H1 (cell line): ENCODE results near the gene AKR1B1.

Experiments used
- ATF3 ChIP-seq: IDR thresholded peaks from 2 replicates; pipeline ENCODE4 v1.6.1; 2011; ENCODE audit warnings: low read depth, mild to moderate bottlenecking, low read length; ENCODE audit not compliant: insufficient read depth
- CTCF ChIP-seq, 3 experiments: IDR thresholded peaks; 1 replicate in 2 of 3; 2 replicates in 1 of 3; pipeline versions ENCODE4 v1.5.1 to v1.6.1; 2011; ENCODE audit warnings: low read length in 3 of 3, mild to moderate bottlenecking in 3 of 3, inconsistent platforms in 2 of 3, low read depth in 1 of 3, moderate library complexity in 1 of 3; ENCODE audit not compliant: insufficient read depth in 1 of 3; ENCODE audit errors: control extremely low read depth in 1 of 3
- EZH2 ChIP-seq: fragments of 200-600 bp; sonication (generic); IDR thresholded peaks from 2 replicates; pipeline ENCODE4 v1.7.1; 2012; ENCODE audit warnings: low read depth, mild to moderate bottlenecking, moderate library complexity, low read length, inconsistent platforms; ENCODE audit not compliant: severe bottlenecking
- HDAC2 ChIP-seq, 2 experiments: fragments of 300-600 bp in 1 of 2; sonication (generic) in 1 of 2; IDR thresholded peaks; 2 replicates each; pipeline ENCODE4 v1.6.1; 2011 to 2012; ENCODE audit warnings: low read depth in 2 of 2, low read length in 2 of 2, mild to moderate bottlenecking in 2 of 2, moderate library complexity in 2 of 2, borderline replicate concordance in 1 of 2, inconsistent platforms in 1 of 2
- JUN ChIP-seq: IDR thresholded peaks from 2 replicates; pipeline ENCODE4 v1.6.1; 2011; ENCODE audit warnings: low read depth, mild to moderate bottlenecking, improper control_type of control experiment, low read length
- JUND ChIP-seq: IDR thresholded peaks from 2 replicates; pipeline ENCODE4 v1.6.1; 2011; ENCODE audit warnings: mild to moderate bottlenecking, improper control_type of control experiment, low read length
- PHF8 ChIP-seq: fragments of 200-600 bp; sonication (generic); conservative IDR thresholded peaks from 2 replicates; pipeline ENCODE4 v1.7.1; 2012; ENCODE audit warnings: low read depth, mild to moderate bottlenecking, inconsistent platforms, low read length, moderate library complexity
- POLR2A ChIP-seq, 2 experiments: IDR thresholded peaks; 1 replicate in 1 of 2; 2 replicates in 1 of 2; pipeline ENCODE4 v1.6.1; 2011; ENCODE audit warnings: low read depth in 2 of 2, low read length in 2 of 2, mild to moderate bottlenecking in 2 of 2; ENCODE audit errors: control extremely low read depth in 1 of 2
- POLR2AphosphoS5 ChIP-seq: IDR thresholded peaks from 2 replicates; pipeline ENCODE4 v1.6.1; 2011; ENCODE audit warnings: low read depth, low read length
- TAF1 ChIP-seq: IDR thresholded peaks from 2 replicates; pipeline ENCODE4 v1.6.1; 2011; ENCODE audit warnings: mild to moderate bottlenecking, low read depth, low read length
- TCF12 ChIP-seq: IDR thresholded peaks from 2 replicates; pipeline ENCODE4 v1.6.1; 2011; ENCODE audit warnings: low read depth, mild to moderate bottlenecking, low read length
- TEAD4 ChIP-seq: IDR thresholded peaks from 2 replicates; pipeline ENCODE4 v1.6.1; 2012; ENCODE audit warnings: low read depth, low read length, inconsistent platforms, mixed read lengths
- YY1 ChIP-seq: IDR thresholded peaks from 2 replicates; pipeline ENCODE4 v1.6.1; 2011; ENCODE audit warnings: low read depth, mild to moderate bottlenecking, low read length

GRCh38 chr7:134396031-134396430 is 62.9 kb downstream of the AKR1B1 start:
- no peak for TF ChIP-seq POLR2AphosphoS5
- no peak for TF ChIP-seq TEAD4
- TF ChIP-seq PHF8 = no peak
- no peak for TF ChIP-seq JUN
- TF ChIP-seq EZH2 = no peak
- TF ChIP-seq CTCF (IDR thresholded peaks at IDR 0.05; ENCODE audit: control extremely low read depth in 1 of 3, insufficient read depth in 1 of 3, low read depth in 1 of 3, low read length in 3 of 3) = no peak
- no peak for TF ChIP-seq ATF3
- TF ChIP-seq TAF1 = no peak
- no peak for TF ChIP-seq POLR2A (IDR thresholded peaks at IDR 0.05; ENCODE audit: control extremely low read depth in 1 of 2, low read depth in 2 of 2, low read length in 2 of 2)
- TF ChIP-seq JUND = no peak
- no peak for TF ChIP-seq HDAC2 (IDR thresholded peaks at IDR 0.05; ENCODE audit: borderline replicate concordance in 1 of 2, low read depth in 2 of 2, low read length in 2 of 2)
- TF ChIP-seq YY1 = no peak
- no peak for TF ChIP-seq TCF12
